Thoracic aorta endothelial cell (primary cell): Measurements from ENCODE around the gene MIER2. TPM values are rescaled to one million over a fixed set of nuclear protein-coding genes. Genes with fewer than 3 reads are reported as not detected.

Experiments used
- total RNA-seq: library from RNA; depleted of rRNA; stranded (reverse); fragments of >200 nt; gene quantifications from 2 replicates; pipeline ENCODE4 v1.2.3, GENCODE V29; 2012

Gene MIER2, protein sequence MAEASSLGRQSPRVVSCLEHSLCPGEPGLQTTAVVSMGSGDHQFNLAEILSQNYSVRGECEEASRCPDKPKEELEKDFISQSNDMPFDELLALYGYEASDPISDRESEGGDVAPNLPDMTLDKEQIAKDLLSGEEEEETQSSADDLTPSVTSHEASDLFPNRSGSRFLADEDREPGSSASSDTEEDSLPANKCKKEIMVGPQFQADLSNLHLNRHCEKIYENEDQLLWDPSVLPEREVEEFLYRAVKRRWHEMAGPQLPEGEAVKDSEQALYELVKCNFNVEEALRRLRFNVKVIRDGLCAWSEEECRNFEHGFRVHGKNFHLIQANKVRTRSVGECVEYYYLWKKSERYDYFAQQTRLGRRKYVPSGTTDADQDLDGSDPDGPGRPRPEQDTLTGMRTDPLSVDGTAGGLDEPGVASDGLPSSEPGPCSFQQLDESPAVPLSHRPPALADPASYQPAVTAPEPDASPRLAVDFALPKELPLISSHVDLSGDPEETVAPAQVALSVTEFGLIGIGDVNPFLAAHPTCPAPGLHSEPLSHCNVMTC
- total RNA-seq, result 12.0 and 15.3 TPM in 2 replicates

GRCh38 chr19:344625-345319, at the start of gene MIER2:
MIER2 (minus strand) TSS chr19:344796; CDS start chr19:344782, 14 bp downstream.

GRCh38 chr19:291006-291521, 53.5 kb downstream of the MIER2 start, which contains the start of gene PLPP2:
PLPP2 (minus strand) TSS chr19:291403; CDS start chr19:291336, 67 bp downstream.

Other genes with a start within 250 kb of the MIER2 start
- not detected in 2 replicates for gene OR4F17, start 237.7 kb downstream of the MIER2 start, total RNA-seq
- 2.9 and 4.8 TPM in 2 replicates for gene PLPP2, start 53.4 kb downstream of the MIER2 start, total RNA-seq
- gene C2CD4C, start 64.4 kb upstream of the MIER2 start, total RNA-seq, result 0.13 and 0.29 TPM in 2 replicates
- gene SHC2, start 116.2 kb upstream of the MIER2 start, total RNA-seq, result 1.7 and 2.0 TPM in 2 replicates
- gene MADCAM1, start 151.7 kb upstream of the MIER2 start, total RNA-seq, result 0.07 and 0.13 TPM in 2 replicates
- gene TPGS1, start 162.7 kb upstream of the MIER2 start, total RNA-seq, result 21.2 and 29.1 TPM in 2 replicates
- gene CDC34, start 187.0 kb upstream of the MIER2 start, total RNA-seq, result 68.5 and 69.9 TPM in 2 replicates
- not detected in 2 replicates for gene GZMM, start 199.3 kb upstream of the MIER2 start, total RNA-seq
- gene BSG, start 227.8 kb upstream of the MIER2 start, total RNA-seq, result 251 and 322 TPM in 2 replicates
- gene HCN2, start 245.1 kb upstream of the MIER2 start, total RNA-seq, result 0.36 and 0.40 TPM in 2 replicates